ENCODE data around the gene B3GLCT. TPM values are rescaled to one million over a fixed set of nuclear protein-coding genes. Genes with fewer than 3 reads are reported as not detected.

The B3GLCT gene
- total and polyA plus RNA-seq, 2 of the 13 experiments (the other 11 are each of a cell fraction or from before 2014, with no cell fraction given), result 2.0 to 7.1 TPM

DNA sequence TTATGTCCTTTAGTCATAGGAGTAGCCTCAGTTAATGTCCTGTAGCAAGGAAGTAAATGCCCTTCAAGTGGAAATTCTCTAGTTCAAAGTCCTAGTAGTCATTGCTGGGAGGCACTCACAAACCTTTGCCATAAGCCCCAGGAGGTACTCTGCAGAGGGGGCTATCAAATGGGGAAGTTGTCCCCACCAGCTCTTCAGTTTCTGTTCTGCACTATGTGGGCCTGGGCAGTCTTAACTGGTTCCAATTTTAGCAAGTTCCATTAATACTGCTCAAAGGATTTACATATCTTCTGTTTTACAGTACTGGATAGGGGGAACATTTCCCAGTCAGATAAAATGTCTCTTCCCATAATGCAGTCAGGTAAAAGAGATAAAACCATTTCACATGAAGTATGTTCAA lies 101.3 kb downstream of the B3GLCT start:
- H2AFZ ChIP-seq (ENCODE audit: low read length), result no peak overlapping the region
- ATAC-seq (no peak), FAIRE-seq (no peak), DNase-seq (ENCODE audit: low spot score) (no peak)
- H3K4me1 ChIP-seq (ENCODE audit: insufficient read depth, low read length), result no peaks in the 10 kb centered on the region
- H3K4me3 ChIP-seq (replicated peaks in 1 of 3; ENCODE audit: insufficient read depth in 1 of 3, low read depth in 2 of 3, low read length in 3 of 3), result no peak overlapping the region
- no peaks in the 10 kb centered on the region; a peak in 1 of 5 replicates for H3K27me3 ChIP-seq (ENCODE audit: control insufficient read depth in 1 of 2, insufficient read depth in 2 of 2, low read length in 2 of 2)
- no peak for TF ChIP-seq TBL1XR1 (IDR thresholded peaks at IDR 0.05; ENCODE audit: borderline replicate concordance, low read length, partially characterized antibody)
- no peak for TF ChIP-seq ZBTB49 (CRISPR knock-in tag; IDR thresholded peaks at IDR 0.05; ENCODE audit: borderline replicate concordance)
- no peak for TF ChIP-seq SMAD9 (CRISPR knock-in tag; IDR thresholded peaks at IDR 0.05)
- no peak for TF ChIP-seq ATAD3A (CRISPR knock-in tag; IDR thresholded peaks at IDR 0.05)
- TF ChIP-seq ZBTB1 (CRISPR knock-in tag; IDR thresholded peaks at IDR 0.05; ENCODE audit: borderline replicate concordance), result no peak
- no peak for TF ChIP-seq NBN (conservative IDR thresholded peaks at IDR 0.05)
- TF ChIP-seq MED1 (CRISPR knock-in tag; IDR thresholded peaks at IDR 0.05), result no peak
- TF ChIP-seq, protein P1, sequence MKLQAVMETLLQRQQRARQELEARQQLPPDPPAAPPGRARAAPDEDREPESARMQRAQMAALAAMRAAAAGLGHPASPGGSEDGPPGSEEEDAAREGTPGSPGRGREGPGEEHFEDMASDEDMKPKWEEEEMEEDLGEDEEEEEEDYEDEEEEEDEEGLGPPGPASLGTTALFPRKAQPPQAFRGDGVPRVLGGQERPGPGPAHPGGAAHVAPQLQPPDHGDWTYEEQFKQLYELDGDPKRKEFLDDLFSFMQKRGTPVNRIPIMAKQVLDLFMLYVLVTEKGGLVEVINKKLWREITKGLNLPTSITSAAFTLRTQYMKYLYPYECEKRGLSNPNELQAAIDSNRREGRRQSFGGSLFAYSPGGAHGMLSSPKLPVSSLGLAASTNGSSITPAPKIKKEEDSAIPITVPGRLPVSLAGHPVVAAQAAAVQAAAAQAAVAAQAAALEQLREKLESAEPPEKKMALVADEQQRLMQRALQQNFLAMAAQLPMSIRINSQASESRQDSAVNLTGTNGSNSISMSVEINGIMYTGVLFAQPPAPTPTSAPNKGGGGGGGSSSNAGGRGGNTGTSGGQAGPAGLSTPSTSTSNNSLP (IDR thresholded peaks at IDR 0.05; ENCODE audit: low read depth, low read length), result no peak
- no peak for TF ChIP-seq MIXL1 (CRISPR knock-in tag; IDR thresholded peaks at IDR 0.05)
- no peak for TF ChIP-seq PHF8 (CRISPR knock-in tag; IDR thresholded peaks at IDR 0.05)
- TF ChIP-seq TBX2 (CRISPR knock-in tag; IDR thresholded peaks at IDR 0.05; ENCODE audit: borderline replicate concordance), result no peak
- no peak for TF ChIP-seq ZFP36L2 (CRISPR knock-in tag; IDR thresholded peaks at IDR 0.05)
- TF ChIP-seq, protein P2, sequence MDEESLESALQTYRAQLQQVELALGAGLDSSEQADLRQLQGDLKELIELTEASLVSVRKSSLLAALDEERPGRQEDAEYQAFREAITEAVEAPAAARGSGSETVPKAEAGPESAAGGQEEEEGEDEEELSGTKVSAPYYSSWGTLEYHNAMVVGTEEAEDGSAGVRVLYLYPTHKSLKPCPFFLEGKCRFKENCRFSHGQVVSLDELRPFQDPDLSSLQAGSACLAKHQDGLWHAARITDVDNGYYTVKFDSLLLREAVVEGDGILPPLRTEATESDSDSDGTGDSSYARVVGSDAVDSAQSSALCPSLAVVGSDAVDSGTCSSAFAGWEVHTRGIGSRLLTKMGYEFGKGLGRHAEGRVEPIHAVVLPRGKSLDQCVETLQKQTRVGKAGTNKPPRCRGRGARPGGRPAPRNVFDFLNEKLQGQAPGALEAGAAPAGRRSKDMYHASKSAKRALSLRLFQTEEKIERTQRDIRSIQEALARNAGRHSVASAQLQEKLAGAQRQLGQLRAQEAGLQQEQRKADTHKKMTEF (CRISPR knock-in tag; IDR thresholded peaks at IDR 0.05), result no peak
- TF ChIP-seq HOXA9 (CRISPR knock-in tag; IDR thresholded peaks at IDR 0.05; ENCODE audit: borderline replicate concordance), result no peak
- no peak for TF ChIP-seq ZNF484 (CRISPR knock-in tag; IDR thresholded peaks at IDR 0.05; ENCODE audit: borderline replicate concordance, low read depth)
- no peak for TF ChIP-seq DZIP1 (CRISPR knock-in tag; IDR thresholded peaks at IDR 0.05)
- no peaks in the 10 kb centered on the region for H3K36me3 ChIP-seq (replicated peaks in 1 of 2; ENCODE audit: control insufficient read depth in 1 of 2, insufficient read depth in 2 of 2, low read length in 2 of 2)
- no peaks in the 10 kb centered on the region for H3K9me3 ChIP-seq (ENCODE audit: low read length)
- CTCF ChIA-PET (ENCODE audit: low intra/inter-chr PET ratio, low total read pairs), result no interaction called here
- in situ Hi-C loops (cut with HindIII; ENCODE audit: extremely low pct_ligation_motif_present, low pct_unique_long_range_greater_than_20kb) (no loop called here), intact Hi-C loops (cut with micrococcal nuclease; ENCODE audit: unreplicated experiment) (no loop called here)
- no peaks in the 10 kb centered on the region for H3K79me2 ChIP-seq (ENCODE audit: insufficient read depth, low read length)
- no peak overlapping the region for H3K27ac ChIP-seq (ENCODE audit: extremely low read length, insufficient read depth, low read length)
- no peaks in the 10 kb centered on the region for H4K20me1 ChIP-seq (ENCODE audit: insufficient read depth, low read length)
- no TSS peak for BruUV-seq (replicated peaks)
- POLR2A ChIA-PET, result no interaction called here
- H3K9ac ChIP-seq (ENCODE audit: insufficient read depth, low read depth, low read length), result no peak overlapping the region
- H3K4me2 ChIP-seq (ENCODE audit: low read depth, low read length), result no peak overlapping the region
